GM12801 (cell line): ENCODE measurements around the gene ASTN1.

Source experiments
- CTCF ChIP-seq: IDR thresholded peaks from one replicate; pipeline ENCODE4 v1.5.1; 2011; ENCODE audit warnings: control low read depth; ENCODE audit not compliant: insufficient read length; ENCODE audit errors: extremely low read depth

ASTN1 gene

GRCh38 chr1:176983731-176984130 lies 180.8 kb downstream of the ASTN1 start:
- no peak for TF ChIP-seq CTCF

- no peak for TF ChIP-seq CTCF
These were observed 187.7 kb downstream of the ASTN1 start for GRCh38 chr1:176976771-176977170.

DNA sequence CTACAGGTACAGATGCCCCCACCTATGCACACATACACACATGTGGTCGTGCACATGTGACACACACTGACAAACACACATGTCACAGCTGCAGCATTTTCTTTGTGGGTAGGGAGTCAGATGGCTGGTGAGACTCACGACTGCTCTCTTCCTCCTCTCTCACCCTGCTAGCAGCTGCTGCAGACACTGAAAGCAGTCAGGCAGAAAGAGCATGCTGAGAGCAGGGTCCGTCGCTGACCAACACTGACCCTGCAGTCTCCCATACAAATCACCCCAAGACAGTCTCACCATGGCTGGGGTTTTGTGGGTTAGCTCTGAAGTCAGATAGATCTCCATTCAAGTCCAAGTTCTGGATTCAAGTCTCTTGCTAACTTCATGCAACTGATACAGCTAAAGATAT lies 188.3 kb downstream of the ASTN1 start:
- TF ChIP-seq CTCF: no peak

DNA sequence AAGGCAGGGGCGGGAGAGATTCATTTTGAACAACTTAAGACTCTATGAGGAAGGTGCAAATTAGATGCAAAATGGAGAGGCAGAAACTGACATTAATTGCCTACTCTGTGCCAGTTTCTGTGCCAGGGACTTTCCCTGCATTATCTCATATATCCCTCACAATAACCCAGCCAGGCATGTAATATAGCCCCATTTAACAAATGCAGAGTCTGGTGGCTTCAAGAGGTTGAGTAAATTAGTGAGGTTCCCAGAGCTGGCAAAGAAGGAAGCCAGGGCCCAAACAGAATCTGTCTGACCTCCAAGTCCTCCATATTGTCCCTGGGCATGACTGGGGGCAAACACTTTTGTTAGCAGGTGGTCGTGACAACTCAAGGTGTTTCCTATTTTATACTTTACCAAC lies 199.8 kb downstream of the ASTN1 start:
- no peak for TF ChIP-seq CTCF

DNA sequence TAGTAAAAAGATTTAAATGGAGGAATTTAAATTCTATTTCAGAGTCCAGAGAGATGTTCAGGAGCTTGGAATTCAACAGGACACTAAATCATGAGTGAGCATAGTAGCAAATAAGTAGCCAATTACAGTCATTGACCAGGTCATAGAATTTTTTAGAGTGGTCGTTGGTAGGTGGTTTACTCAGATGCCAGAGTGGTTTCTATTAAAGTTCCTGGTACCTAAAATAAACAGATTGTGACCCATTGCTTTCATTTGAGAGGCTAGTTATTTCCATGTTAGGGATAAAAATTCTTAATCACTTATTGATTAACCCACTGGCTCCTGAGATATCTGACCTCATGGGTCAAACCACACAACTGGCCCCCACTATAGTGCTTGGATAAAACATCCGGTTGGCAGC lies 201.3 kb downstream of the ASTN1 start:
- TF ChIP-seq CTCF: no peak

- no peak for TF ChIP-seq CTCF
These were observed 202.8 kb downstream of the ASTN1 start for GRCh38 chr1:176961678-176962077.

DNA sequence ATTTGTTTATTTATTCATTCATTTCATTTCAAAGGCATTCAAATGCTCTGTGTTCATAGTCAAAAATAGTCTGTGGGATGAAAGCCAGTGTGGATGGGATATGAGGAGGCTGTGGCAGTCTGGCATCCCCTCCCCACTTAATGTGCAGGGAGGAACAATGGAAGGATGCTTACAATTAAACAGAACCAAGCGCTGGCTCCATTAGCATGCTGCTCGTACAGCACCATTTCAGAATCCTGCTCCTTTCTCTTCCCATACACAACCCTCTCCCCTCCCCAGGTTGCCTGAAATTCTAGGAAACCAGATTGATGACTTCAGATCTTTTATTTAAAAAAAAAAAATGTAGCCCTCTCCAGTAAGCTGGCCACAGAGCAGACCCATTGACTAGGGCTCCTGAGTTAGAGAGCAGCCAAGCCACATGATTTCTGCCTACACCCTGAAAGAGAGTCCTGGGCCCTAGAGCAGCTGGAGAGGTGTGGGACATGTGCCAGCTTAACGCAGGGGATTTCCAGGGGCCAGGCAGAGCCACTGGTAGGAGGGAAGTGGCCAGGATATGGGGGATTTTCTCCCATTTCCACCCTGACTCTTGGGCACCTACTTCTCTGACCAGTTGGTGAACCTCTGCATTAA lies 205.2 kb downstream of the ASTN1 start:
- TF ChIP-seq CTCF: no peak

- no peak for TF ChIP-seq CTCF
These were observed 206.9 kb downstream of the ASTN1 start for GRCh38 chr1:176957603-176958002.
